Liver (tissue), 9 donors: Measurements from ENCODE around the gene ARAP1. TPM values are rescaled to one million over a fixed set of nuclear protein-coding genes. Genes with fewer than 3 reads are reported as not detected.

Experiments used
- DNase-seq: peaks from one replicate; pipeline ENCODE4 v3.0.0-alpha.2; 2017; ENCODE audit warnings: low spot score
- H3K27ac ChIP-seq, 2 donors: one replicate each; pipeline ENCODE4 v1.7.0; 2013; ENCODE audit warnings: inconsistent platforms in 2 of 2, low read length in 2 of 2, control low read depth in 1 of 2, low read depth in 1 of 2, mild to moderate bottlenecking in 1 of 2
- H3K27me3 ChIP-seq, 4 donors: one replicate each; pipeline versions ENCODE4 v1.6.1 to v1.7.0; 2013; ENCODE audit warnings: low read length in 3 of 4, inconsistent platforms in 1 of 4, mild to moderate bottlenecking in 1 of 4, moderate library complexity in 1 of 4; ENCODE audit not compliant: control insufficient read depth in 4 of 4, insufficient read depth in 4 of 4
- H3K36me3 ChIP-seq, 4 donors: one replicate each; pipeline versions ENCODE4 v1.6.1 to v1.7.0; 2013; ENCODE audit warnings: low read length in 3 of 4, mild to moderate bottlenecking in 3 of 4, low read depth in 1 of 4, moderate library complexity in 1 of 4; ENCODE audit not compliant: control insufficient read depth in 4 of 4, insufficient read depth in 3 of 4
- H3K4me1 ChIP-seq, 4 donors: one replicate each; pipeline versions ENCODE4 v1.6.1 to v1.7.0; 2013; ENCODE audit warnings: low read length in 3 of 4, mild to moderate bottlenecking in 3 of 4, moderate library complexity in 1 of 4; ENCODE audit not compliant: control insufficient read depth in 4 of 4, insufficient read depth in 4 of 4
- H3K4me3 ChIP-seq, 3 donors: one replicate each; pipeline versions ENCODE4 v1.6.1 to v1.7.0; 2013; ENCODE audit warnings: low read length in 3 of 3, control low read depth in 1 of 3, low read depth in 1 of 3, mild to moderate bottlenecking in 1 of 3
- H3K9ac ChIP-seq, 2 donors: one replicate each; pipeline ENCODE4 v1.7.0; 2013; ENCODE audit warnings: low read length in 2 of 2, mild to moderate bottlenecking in 2 of 2, moderate library complexity in 2 of 2, control low read depth in 1 of 2, low read depth in 1 of 2
- H3K9me3 ChIP-seq, 4 donors: one replicate each; pipeline versions ENCODE4 v1.6.1 to v1.7.0; 2013; ENCODE audit warnings: low read length in 3 of 4; ENCODE audit not compliant: control insufficient read depth in 4 of 4
- EGR1 ChIP-seq, 2 donors: IDR thresholded peaks; 2 replicates each; pipeline ENCODE4 v1.6.1; 2016 to 2018; ENCODE audit warnings: antibody characterized with exemption in 2 of 2, low read depth in 2 of 2
- FOXA1 ChIP-seq: IDR thresholded peaks from 2 replicates; pipeline ENCODE4 v1.6.1; 2016; ENCODE audit warnings: antibody characterized with exemption
- FOXA2 ChIP-seq: IDR thresholded peaks from 2 replicates; pipeline ENCODE4 v1.6.1; 2016; ENCODE audit warnings: antibody characterized with exemption
- GABPA ChIP-seq, 2 donors: IDR thresholded peaks in 1 of 2; conservative IDR thresholded peaks in 1 of 2; 2 replicates each; pipeline ENCODE4 v1.6.1; 2016; ENCODE audit warnings: antibody characterized with exemption in 2 of 2, mild to moderate bottlenecking in 1 of 2, moderate library complexity in 1 of 2
- HNF4A ChIP-seq, 2 donors: conservative IDR thresholded peaks; 2 replicates each; pipeline ENCODE4 v1.6.1; 2016; ENCODE audit warnings: antibody characterized with exemption in 2 of 2, mild to moderate bottlenecking in 2 of 2
- HNF4G ChIP-seq: IDR thresholded peaks from 2 replicates; pipeline ENCODE4 v1.6.1; 2016; ENCODE audit warnings: antibody characterized with exemption
- JUND ChIP-seq, 2 donors: IDR thresholded peaks; 2 replicates each; pipeline ENCODE4 v1.6.1; 2016; ENCODE audit warnings: antibody characterized with exemption in 2 of 2
- NR2F2 ChIP-seq: IDR thresholded peaks from 2 replicates; pipeline ENCODE4 v1.6.1; 2016; ENCODE audit warnings: antibody characterized with exemption
- RAD21 ChIP-seq, 2 donors: IDR thresholded peaks; 2 replicates each; pipeline ENCODE4 v1.6.1; 2016; ENCODE audit warnings: antibody characterized with exemption in 2 of 2, mild to moderate bottlenecking in 2 of 2
- RXRA ChIP-seq, 2 donors: IDR thresholded peaks; 2 replicates each; pipeline ENCODE4 v1.6.1; 2017 to 2018; ENCODE audit warnings: antibody characterized with exemption in 2 of 2, mild to moderate bottlenecking in 1 of 2
- SP1 ChIP-seq: IDR thresholded peaks from 2 replicates; pipeline ENCODE4 v1.6.1; 2018; ENCODE audit warnings: antibody characterized with exemption, mild to moderate bottlenecking
- TAF1 ChIP-seq: conservative IDR thresholded peaks from 2 replicates; pipeline ENCODE4 v1.6.1; 2016; ENCODE audit warnings: antibody characterized with exemption, mild to moderate bottlenecking
- YY1 ChIP-seq: IDR thresholded peaks from 2 replicates; pipeline ENCODE4 v1.6.1; 2016; ENCODE audit warnings: antibody characterized with exemption, mild to moderate bottlenecking
- WGBS: extraction: QIAGEN DNeasy Blood & Tissue Kit; methylation state at CpG from one replicate; pipeline ENCODE4 v1.1.7; 2013; 5-methylcytosine and 5-hydroxymethylcytosine counted together
- polyA plus RNA-seq, 2 donors: library from polyadenylated mRNA; stranded (reverse) in 1 of 2; unstranded in 1 of 2; fragments of 200-250 nt in 1 of 2; fragments of >200 nt in 1 of 2; fragmentation: Nextera tagmentation in 1 of 2; extraction: Ambion mirVana in 1 of 2; gene quantifications; one replicate each; pipeline versions ENCODE4 v1.2.1 to v1.2.3, GENCODE V29; 2013 to 2015
- total RNA-seq, 2 donors: library from RNA; depleted of rRNA; stranded (reverse); fragments of >200 nt; gene quantifications; one replicate each; pipeline ENCODE4 v1.2.3, GENCODE V29; 2014
- TF ChIP-seq, protein P1 (sequence below): IDR thresholded peaks from 2 replicates; pipeline ENCODE4 v1.6.1; 2016; ENCODE audit warnings: antibody characterized with exemption
- TF ChIP-seq, protein P2 (sequence below): IDR thresholded peaks from 2 replicates; pipeline ENCODE4 v1.6.1; 2016; ENCODE audit warnings: antibody characterized with exemption, mild to moderate bottlenecking
- TF ChIP-seq, protein P3 (sequence below): IDR thresholded peaks from 2 replicates; pipeline ENCODE4 v1.6.1; 2016; ENCODE audit warnings: antibody characterized with exemption
- TF ChIP-seq, protein P4 (sequence below): IDR thresholded peaks from 2 replicates; pipeline ENCODE4 v1.6.1; 2016; ENCODE audit warnings: antibody characterized with exemption
- TF ChIP-seq, protein P5 (sequence below): fragments of 150-350 bp; IDR thresholded peaks from 2 replicates; pipeline ENCODE4 v1.5.1; 2017; ENCODE audit warnings: improper control_type of control experiment, low read depth, low read length; ENCODE audit not compliant: missing input control
- donor health status: healthy.
- donor health status: healthy.
- donor health status: healthy.
- donor health status: healthy.
- donor health status: healthy.

Gene ARAP1
- total and polyA plus RNA-seq, 4 donors = 14.4 to 77.8 (median 43.5) TPM

DNA sequence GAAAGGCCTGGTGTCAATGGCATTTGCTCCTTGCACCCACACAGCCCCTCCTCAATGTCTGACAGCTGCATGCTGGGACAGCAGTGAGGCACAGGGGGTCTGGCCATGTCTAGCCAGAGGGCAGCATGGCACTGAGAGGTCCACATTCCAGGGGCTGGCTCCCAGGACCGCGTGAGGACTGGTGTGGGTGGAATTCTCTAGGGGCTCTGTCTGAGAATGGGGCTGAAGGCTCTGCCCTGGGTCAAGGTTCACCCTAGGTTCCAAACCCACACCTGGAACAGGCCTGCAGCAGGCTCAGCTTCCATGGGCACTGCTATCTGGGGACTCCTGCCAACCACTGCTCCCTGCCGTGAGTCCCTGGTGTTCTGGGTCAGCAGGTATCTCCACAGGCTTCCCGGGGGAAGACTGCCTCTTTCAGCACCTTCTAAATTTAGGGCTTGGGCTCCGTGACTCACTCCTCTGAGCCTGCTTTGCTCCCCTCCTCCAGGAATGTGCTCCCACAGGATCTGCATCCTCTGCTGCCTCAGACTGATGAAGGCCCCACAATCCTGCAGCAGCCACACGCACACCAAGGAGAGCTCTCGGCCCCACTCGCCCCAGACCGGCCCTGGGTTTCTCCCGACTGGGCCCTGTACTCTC lies 37.4 kb upstream of the ARAP1 start:
- H3K9me3 ChIP-seq = no peaks in the 10 kb centered on the region
- peaks cover 16 to 59% (median 50%) of the 10 kb centered on the region in 4 donors for H3K4me1 ChIP-seq
- 56% methylated on average over 10 of the region's 10 CpGs for WGBS
- no peaks in the 10 kb centered on the region for H3K36me3 ChIP-seq
- H3K4me3 ChIP-seq = no peak overlapping the region
- peak overlapping the region; percentile 44 to 54 for H3K27ac ChIP-seq
- no peak for DNase-seq
- TF ChIP-seq GABPA (IDR thresholded peaks at IDR 0.05 in 1 of 2, conservative IDR thresholded peaks at IDR 0.05 in 1 of 2) (no peak), TAF1 (no peak), EGR1 (IDR thresholded peaks at IDR 0.05; ENCODE audit: low read depth in 2 of 2) (no peak), YY1 (no peak), HNF4G (no peak), JUND (IDR thresholded peaks at IDR 0.05) (no peak), NR2F2 (no peak), HNF4A (conservative IDR thresholded peaks at IDR 0.05) (peak; percentile 65 to 77), RAD21 (IDR thresholded peaks at IDR 0.05) (peak in 1 of 2 donors; percentile 29), RXRA (IDR thresholded peaks at IDR 0.05) (peak; percentile 46 to 79), FOXA1 (no peak), SP1 (peak; percentile 19), FOXA2 (no peak)
- TF ChIP-seq, protein P1, sequence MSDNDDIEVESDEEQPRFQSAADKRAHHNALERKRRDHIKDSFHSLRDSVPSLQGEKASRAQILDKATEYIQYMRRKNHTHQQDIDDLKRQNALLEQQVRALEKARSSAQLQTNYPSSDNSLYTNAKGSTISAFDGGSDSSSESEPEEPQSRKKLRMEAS = no peak
- TF ChIP-seq, protein P2, sequence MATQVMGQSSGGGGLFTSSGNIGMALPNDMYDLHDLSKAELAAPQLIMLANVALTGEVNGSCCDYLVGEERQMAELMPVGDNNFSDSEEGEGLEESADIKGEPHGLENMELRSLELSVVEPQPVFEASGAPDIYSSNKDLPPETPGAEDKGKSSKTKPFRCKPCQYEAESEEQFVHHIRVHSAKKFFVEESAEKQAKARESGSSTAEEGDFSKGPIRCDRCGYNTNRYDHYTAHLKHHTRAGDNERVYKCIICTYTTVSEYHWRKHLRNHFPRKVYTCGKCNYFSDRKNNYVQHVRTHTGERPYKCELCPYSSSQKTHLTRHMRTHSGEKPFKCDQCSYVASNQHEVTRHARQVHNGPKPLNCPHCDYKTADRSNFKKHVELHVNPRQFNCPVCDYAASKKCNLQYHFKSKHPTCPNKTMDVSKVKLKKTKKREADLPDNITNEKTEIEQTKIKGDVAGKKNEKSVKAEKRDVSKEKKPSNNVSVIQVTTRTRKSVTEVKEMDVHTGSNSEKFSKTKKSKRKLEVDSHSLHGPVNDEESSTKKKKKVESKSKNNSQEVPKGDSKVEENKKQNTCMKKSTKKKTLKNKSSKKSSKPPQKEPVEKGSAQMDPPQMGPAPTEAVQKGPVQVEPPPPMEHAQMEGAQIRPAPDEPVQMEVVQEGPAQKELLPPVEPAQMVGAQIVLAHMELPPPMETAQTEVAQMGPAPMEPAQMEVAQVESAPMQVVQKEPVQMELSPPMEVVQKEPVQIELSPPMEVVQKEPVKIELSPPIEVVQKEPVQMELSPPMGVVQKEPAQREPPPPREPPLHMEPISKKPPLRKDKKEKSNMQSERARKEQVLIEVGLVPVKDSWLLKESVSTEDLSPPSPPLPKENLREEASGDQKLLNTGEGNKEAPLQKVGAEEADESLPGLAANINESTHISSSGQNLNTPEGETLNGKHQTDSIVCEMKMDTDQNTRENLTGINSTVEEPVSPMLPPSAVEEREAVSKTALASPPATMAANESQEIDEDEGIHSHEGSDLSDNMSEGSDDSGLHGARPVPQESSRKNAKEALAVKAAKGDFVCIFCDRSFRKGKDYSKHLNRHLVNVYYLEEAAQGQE = no peak
- TF ChIP-seq, protein P3, sequence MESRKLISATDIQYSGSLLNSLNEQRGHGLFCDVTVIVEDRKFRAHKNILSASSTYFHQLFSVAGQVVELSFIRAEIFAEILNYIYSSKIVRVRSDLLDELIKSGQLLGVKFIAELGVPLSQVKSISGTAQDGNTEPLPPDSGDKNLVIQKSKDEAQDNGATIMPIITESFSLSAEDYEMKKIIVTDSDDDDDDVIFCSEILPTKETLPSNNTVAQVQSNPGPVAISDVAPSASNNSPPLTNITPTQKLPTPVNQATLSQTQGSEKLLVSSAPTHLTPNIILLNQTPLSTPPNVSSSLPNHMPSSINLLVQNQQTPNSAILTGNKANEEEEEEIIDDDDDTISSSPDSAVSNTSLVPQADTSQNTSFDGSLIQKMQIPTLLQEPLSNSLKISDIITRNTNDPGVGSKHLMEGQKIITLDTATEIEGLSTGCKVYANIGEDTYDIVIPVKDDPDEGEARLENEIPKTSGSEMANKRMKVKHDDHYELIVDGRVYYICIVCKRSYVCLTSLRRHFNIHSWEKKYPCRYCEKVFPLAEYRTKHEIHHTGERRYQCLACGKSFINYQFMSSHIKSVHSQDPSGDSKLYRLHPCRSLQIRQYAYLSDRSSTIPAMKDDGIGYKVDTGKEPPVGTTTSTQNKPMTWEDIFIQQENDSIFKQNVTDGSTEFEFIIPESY = no peak
- TF ChIP-seq, protein P4, sequence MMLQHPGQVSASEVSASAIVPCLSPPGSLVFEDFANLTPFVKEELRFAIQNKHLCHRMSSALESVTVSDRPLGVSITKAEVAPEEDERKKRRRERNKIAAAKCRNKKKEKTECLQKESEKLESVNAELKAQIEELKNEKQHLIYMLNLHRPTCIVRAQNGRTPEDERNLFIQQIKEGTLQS = no peak
- TF ChIP-seq, protein P5, sequence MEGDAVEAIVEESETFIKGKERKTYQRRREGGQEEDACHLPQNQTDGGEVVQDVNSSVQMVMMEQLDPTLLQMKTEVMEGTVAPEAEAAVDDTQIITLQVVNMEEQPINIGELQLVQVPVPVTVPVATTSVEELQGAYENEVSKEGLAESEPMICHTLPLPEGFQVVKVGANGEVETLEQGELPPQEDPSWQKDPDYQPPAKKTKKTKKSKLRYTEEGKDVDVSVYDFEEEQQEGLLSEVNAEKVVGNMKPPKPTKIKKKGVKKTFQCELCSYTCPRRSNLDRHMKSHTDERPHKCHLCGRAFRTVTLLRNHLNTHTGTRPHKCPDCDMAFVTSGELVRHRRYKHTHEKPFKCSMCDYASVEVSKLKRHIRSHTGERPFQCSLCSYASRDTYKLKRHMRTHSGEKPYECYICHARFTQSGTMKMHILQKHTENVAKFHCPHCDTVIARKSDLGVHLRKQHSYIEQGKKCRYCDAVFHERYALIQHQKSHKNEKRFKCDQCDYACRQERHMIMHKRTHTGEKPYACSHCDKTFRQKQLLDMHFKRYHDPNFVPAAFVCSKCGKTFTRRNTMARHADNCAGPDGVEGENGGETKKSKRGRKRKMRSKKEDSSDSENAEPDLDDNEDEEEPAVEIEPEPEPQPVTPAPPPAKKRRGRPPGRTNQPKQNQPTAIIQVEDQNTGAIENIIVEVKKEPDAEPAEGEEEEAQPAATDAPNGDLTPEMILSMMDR = no peak
- no peaks in the 10 kb centered on the region for H3K27me3 ChIP-seq
- no peak overlapping the region for H3K9ac ChIP-seq
